Liver (tissue), 9 donors: ENCODE results near the gene HS1BP3. TPM values are rescaled to one million over a fixed set of nuclear protein-coding genes. Genes with fewer than 3 reads are reported as not detected.

Source experiments
- DNase-seq: peaks from one replicate; pipeline ENCODE4 v3.0.0-alpha.2; 2017; ENCODE audit warnings: low spot score
- H3K27ac ChIP-seq, 2 donors: one replicate each; pipeline ENCODE4 v1.7.0; 2013; ENCODE audit warnings: inconsistent platforms in 2 of 2, low read length in 2 of 2, control low read depth in 1 of 2, low read depth in 1 of 2, mild to moderate bottlenecking in 1 of 2
- H3K27me3 ChIP-seq, 4 donors: one replicate each; pipeline versions ENCODE4 v1.6.1 to v1.7.0; 2013; ENCODE audit warnings: low read length in 3 of 4, inconsistent platforms in 1 of 4, mild to moderate bottlenecking in 1 of 4, moderate library complexity in 1 of 4; ENCODE audit not compliant: control insufficient read depth in 4 of 4, insufficient read depth in 4 of 4
- H3K36me3 ChIP-seq, 4 donors: one replicate each; pipeline versions ENCODE4 v1.6.1 to v1.7.0; 2013; ENCODE audit warnings: low read length in 3 of 4, mild to moderate bottlenecking in 3 of 4, low read depth in 1 of 4, moderate library complexity in 1 of 4; ENCODE audit not compliant: control insufficient read depth in 4 of 4, insufficient read depth in 3 of 4
- H3K4me1 ChIP-seq, 4 donors: one replicate each; pipeline versions ENCODE4 v1.6.1 to v1.7.0; 2013; ENCODE audit warnings: low read length in 3 of 4, mild to moderate bottlenecking in 3 of 4, moderate library complexity in 1 of 4; ENCODE audit not compliant: control insufficient read depth in 4 of 4, insufficient read depth in 4 of 4
- H3K4me3 ChIP-seq, 3 donors: one replicate each; pipeline versions ENCODE4 v1.6.1 to v1.7.0; 2013; ENCODE audit warnings: low read length in 3 of 3, control low read depth in 1 of 3, low read depth in 1 of 3, mild to moderate bottlenecking in 1 of 3
- H3K9ac ChIP-seq, 2 donors: one replicate each; pipeline ENCODE4 v1.7.0; 2013; ENCODE audit warnings: low read length in 2 of 2, mild to moderate bottlenecking in 2 of 2, moderate library complexity in 2 of 2, control low read depth in 1 of 2, low read depth in 1 of 2
- H3K9me3 ChIP-seq, 4 donors: one replicate each; pipeline versions ENCODE4 v1.6.1 to v1.7.0; 2013; ENCODE audit warnings: low read length in 3 of 4; ENCODE audit not compliant: control insufficient read depth in 4 of 4
- EGR1 ChIP-seq, 2 donors: IDR thresholded peaks; 2 replicates each; pipeline ENCODE4 v1.6.1; 2016 to 2018; ENCODE audit warnings: antibody characterized with exemption in 2 of 2, low read depth in 2 of 2
- FOXA1 ChIP-seq: IDR thresholded peaks from 2 replicates; pipeline ENCODE4 v1.6.1; 2016; ENCODE audit warnings: antibody characterized with exemption
- FOXA2 ChIP-seq: IDR thresholded peaks from 2 replicates; pipeline ENCODE4 v1.6.1; 2016; ENCODE audit warnings: antibody characterized with exemption
- GABPA ChIP-seq, 2 donors: IDR thresholded peaks in 1 of 2; conservative IDR thresholded peaks in 1 of 2; 2 replicates each; pipeline ENCODE4 v1.6.1; 2016; ENCODE audit warnings: antibody characterized with exemption in 2 of 2, mild to moderate bottlenecking in 1 of 2, moderate library complexity in 1 of 2
- HNF4A ChIP-seq, 2 donors: conservative IDR thresholded peaks; 2 replicates each; pipeline ENCODE4 v1.6.1; 2016; ENCODE audit warnings: antibody characterized with exemption in 2 of 2, mild to moderate bottlenecking in 2 of 2
- HNF4G ChIP-seq: IDR thresholded peaks from 2 replicates; pipeline ENCODE4 v1.6.1; 2016; ENCODE audit warnings: antibody characterized with exemption
- JUND ChIP-seq, 2 donors: IDR thresholded peaks; 2 replicates each; pipeline ENCODE4 v1.6.1; 2016; ENCODE audit warnings: antibody characterized with exemption in 2 of 2
- RAD21 ChIP-seq, 2 donors: IDR thresholded peaks; 2 replicates each; pipeline ENCODE4 v1.6.1; 2016; ENCODE audit warnings: antibody characterized with exemption in 2 of 2, mild to moderate bottlenecking in 2 of 2
- RXRA ChIP-seq, 2 donors: IDR thresholded peaks; 2 replicates each; pipeline ENCODE4 v1.6.1; 2017 to 2018; ENCODE audit warnings: antibody characterized with exemption in 2 of 2, mild to moderate bottlenecking in 1 of 2
- SP1 ChIP-seq: IDR thresholded peaks from 2 replicates; pipeline ENCODE4 v1.6.1; 2018; ENCODE audit warnings: antibody characterized with exemption, mild to moderate bottlenecking
- TAF1 ChIP-seq: conservative IDR thresholded peaks from 2 replicates; pipeline ENCODE4 v1.6.1; 2016; ENCODE audit warnings: antibody characterized with exemption, mild to moderate bottlenecking
- YY1 ChIP-seq: IDR thresholded peaks from 2 replicates; pipeline ENCODE4 v1.6.1; 2016; ENCODE audit warnings: antibody characterized with exemption, mild to moderate bottlenecking
- WGBS: extraction: QIAGEN DNeasy Blood & Tissue Kit; methylation state at CpG from one replicate; pipeline ENCODE4 v1.1.7; 2013; 5-methylcytosine and 5-hydroxymethylcytosine counted together
- polyA plus RNA-seq, 2 donors: library from polyadenylated mRNA; stranded (reverse) in 1 of 2; unstranded in 1 of 2; fragments of 200-250 nt in 1 of 2; fragments of >200 nt in 1 of 2; fragmentation: Nextera tagmentation in 1 of 2; extraction: Ambion mirVana in 1 of 2; gene quantifications; one replicate each; pipeline versions ENCODE4 v1.2.1 to v1.2.3, GENCODE V29; 2013 to 2015
- total RNA-seq, 2 donors: library from RNA; depleted of rRNA; stranded (reverse); fragments of >200 nt; gene quantifications; one replicate each; pipeline ENCODE4 v1.2.3, GENCODE V29; 2014
- TF ChIP-seq, protein P1 (sequence below): fragments of 150-350 bp; IDR thresholded peaks from 2 replicates; pipeline ENCODE4 v1.5.1; 2017; ENCODE audit warnings: improper control_type of control experiment, low read depth, low read length; ENCODE audit not compliant: missing input control
- TF ChIP-seq, protein P2 (sequence below): IDR thresholded peaks from 2 replicates; pipeline ENCODE4 v1.6.1; 2016; ENCODE audit warnings: antibody characterized with exemption
- TF ChIP-seq, protein P3 (sequence below): IDR thresholded peaks from 2 replicates; pipeline ENCODE4 v1.6.1; 2016; ENCODE audit warnings: antibody characterized with exemption
- TF ChIP-seq, protein P4 (sequence below): IDR thresholded peaks from 2 replicates; pipeline ENCODE4 v1.6.1; 2016; ENCODE audit warnings: antibody characterized with exemption
- TF ChIP-seq, protein P5 (sequence below): IDR thresholded peaks from 2 replicates; pipeline ENCODE4 v1.6.1; 2016; ENCODE audit warnings: antibody characterized with exemption, mild to moderate bottlenecking
- donor health status: healthy.
- donor health status: healthy.
- donor health status: healthy.
- donor health status: healthy.
- donor health status: healthy.

HS1BP3 gene
- total and polyA plus RNA-seq, 4 donors, result 7.7 to 15.4 (median 10.9) TPM

DNA sequence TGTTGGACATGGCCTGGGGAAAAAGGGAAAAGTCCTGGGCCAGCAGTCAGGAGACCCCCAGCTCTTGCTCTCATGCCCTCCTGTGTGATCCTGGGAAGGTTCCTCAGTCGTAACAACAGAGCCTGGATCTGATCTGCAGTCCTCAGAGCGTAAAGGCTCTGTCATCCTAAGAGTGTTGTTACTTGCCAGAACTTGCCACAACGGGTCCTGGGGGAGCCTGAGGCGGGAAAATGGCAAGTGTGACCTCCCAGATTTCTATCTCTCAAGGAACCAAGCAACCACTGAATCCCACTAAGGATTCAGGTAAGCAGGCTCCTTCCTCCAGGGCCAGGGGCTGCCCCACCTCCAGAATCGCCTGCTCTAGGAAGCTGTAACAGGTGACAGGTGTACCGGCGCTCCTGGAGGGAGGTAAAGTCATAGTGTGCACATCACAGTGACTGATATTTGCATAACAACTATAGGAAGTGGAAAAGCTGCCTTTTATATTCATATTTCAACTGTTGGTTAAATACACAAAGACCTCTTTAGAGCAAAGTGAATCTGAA is 18.4 kb downstream of the HS1BP3 start:
- DNase-seq, result no peak
- no peak overlapping the region for H3K4me3 ChIP-seq
- H3K36me3 ChIP-seq, result no peaks in the 10 kb centered on the region
- no peak overlapping the region for H3K9ac ChIP-seq
- 94% methylated on average over 7 of the region's 7 CpGs for WGBS
- TF ChIP-seq JUND (IDR thresholded peaks at IDR 0.05) (no peak), HNF4A (conservative IDR thresholded peaks at IDR 0.05) (no peak), RAD21 (IDR thresholded peaks at IDR 0.05) (no peak), SP1 (no peak), HNF4G (no peak), YY1 (no peak), FOXA2 (no peak), EGR1 (IDR thresholded peaks at IDR 0.05; ENCODE audit: low read depth in 2 of 2) (no peak), FOXA1 (no peak), TAF1 (no peak), RXRA (IDR thresholded peaks at IDR 0.05) (no peak), GABPA (IDR thresholded peaks at IDR 0.05 in 1 of 2, conservative IDR thresholded peaks at IDR 0.05 in 1 of 2) (no peak)
- TF ChIP-seq, protein P1, sequence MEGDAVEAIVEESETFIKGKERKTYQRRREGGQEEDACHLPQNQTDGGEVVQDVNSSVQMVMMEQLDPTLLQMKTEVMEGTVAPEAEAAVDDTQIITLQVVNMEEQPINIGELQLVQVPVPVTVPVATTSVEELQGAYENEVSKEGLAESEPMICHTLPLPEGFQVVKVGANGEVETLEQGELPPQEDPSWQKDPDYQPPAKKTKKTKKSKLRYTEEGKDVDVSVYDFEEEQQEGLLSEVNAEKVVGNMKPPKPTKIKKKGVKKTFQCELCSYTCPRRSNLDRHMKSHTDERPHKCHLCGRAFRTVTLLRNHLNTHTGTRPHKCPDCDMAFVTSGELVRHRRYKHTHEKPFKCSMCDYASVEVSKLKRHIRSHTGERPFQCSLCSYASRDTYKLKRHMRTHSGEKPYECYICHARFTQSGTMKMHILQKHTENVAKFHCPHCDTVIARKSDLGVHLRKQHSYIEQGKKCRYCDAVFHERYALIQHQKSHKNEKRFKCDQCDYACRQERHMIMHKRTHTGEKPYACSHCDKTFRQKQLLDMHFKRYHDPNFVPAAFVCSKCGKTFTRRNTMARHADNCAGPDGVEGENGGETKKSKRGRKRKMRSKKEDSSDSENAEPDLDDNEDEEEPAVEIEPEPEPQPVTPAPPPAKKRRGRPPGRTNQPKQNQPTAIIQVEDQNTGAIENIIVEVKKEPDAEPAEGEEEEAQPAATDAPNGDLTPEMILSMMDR, result no peak
- TF ChIP-seq, protein P2, sequence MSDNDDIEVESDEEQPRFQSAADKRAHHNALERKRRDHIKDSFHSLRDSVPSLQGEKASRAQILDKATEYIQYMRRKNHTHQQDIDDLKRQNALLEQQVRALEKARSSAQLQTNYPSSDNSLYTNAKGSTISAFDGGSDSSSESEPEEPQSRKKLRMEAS, result no peak
- TF ChIP-seq, protein P3, sequence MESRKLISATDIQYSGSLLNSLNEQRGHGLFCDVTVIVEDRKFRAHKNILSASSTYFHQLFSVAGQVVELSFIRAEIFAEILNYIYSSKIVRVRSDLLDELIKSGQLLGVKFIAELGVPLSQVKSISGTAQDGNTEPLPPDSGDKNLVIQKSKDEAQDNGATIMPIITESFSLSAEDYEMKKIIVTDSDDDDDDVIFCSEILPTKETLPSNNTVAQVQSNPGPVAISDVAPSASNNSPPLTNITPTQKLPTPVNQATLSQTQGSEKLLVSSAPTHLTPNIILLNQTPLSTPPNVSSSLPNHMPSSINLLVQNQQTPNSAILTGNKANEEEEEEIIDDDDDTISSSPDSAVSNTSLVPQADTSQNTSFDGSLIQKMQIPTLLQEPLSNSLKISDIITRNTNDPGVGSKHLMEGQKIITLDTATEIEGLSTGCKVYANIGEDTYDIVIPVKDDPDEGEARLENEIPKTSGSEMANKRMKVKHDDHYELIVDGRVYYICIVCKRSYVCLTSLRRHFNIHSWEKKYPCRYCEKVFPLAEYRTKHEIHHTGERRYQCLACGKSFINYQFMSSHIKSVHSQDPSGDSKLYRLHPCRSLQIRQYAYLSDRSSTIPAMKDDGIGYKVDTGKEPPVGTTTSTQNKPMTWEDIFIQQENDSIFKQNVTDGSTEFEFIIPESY, result no peak
- TF ChIP-seq, protein P4, sequence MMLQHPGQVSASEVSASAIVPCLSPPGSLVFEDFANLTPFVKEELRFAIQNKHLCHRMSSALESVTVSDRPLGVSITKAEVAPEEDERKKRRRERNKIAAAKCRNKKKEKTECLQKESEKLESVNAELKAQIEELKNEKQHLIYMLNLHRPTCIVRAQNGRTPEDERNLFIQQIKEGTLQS, result no peak
- TF ChIP-seq, protein P5, sequence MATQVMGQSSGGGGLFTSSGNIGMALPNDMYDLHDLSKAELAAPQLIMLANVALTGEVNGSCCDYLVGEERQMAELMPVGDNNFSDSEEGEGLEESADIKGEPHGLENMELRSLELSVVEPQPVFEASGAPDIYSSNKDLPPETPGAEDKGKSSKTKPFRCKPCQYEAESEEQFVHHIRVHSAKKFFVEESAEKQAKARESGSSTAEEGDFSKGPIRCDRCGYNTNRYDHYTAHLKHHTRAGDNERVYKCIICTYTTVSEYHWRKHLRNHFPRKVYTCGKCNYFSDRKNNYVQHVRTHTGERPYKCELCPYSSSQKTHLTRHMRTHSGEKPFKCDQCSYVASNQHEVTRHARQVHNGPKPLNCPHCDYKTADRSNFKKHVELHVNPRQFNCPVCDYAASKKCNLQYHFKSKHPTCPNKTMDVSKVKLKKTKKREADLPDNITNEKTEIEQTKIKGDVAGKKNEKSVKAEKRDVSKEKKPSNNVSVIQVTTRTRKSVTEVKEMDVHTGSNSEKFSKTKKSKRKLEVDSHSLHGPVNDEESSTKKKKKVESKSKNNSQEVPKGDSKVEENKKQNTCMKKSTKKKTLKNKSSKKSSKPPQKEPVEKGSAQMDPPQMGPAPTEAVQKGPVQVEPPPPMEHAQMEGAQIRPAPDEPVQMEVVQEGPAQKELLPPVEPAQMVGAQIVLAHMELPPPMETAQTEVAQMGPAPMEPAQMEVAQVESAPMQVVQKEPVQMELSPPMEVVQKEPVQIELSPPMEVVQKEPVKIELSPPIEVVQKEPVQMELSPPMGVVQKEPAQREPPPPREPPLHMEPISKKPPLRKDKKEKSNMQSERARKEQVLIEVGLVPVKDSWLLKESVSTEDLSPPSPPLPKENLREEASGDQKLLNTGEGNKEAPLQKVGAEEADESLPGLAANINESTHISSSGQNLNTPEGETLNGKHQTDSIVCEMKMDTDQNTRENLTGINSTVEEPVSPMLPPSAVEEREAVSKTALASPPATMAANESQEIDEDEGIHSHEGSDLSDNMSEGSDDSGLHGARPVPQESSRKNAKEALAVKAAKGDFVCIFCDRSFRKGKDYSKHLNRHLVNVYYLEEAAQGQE, result no peak
- H3K4me1 ChIP-seq, result peaks cover 5 to 35% (median 19%) of the 10 kb centered on the region in 4 donors
- no peaks in the 10 kb centered on the region for H3K27me3 ChIP-seq
- no peaks in the 10 kb centered on the region for H3K9me3 ChIP-seq
- H3K27ac ChIP-seq, result no peak overlapping the region
